ENCODE measurements around the gene IQCE. TPM values are rescaled to one million over a fixed set of nuclear protein-coding genes. Genes with fewer than 3 reads are reported as not detected.

The IQCE gene
- total and polyA plus RNA-seq, 2 donors (not counting 1 experiment from before 2014, with no cell fraction given), result 3.5 to 9.5 TPM

GRCh38 chr7:2566890-2567678, 8.3 kb downstream of the IQCE start:
- 78% methylated on average over 28 of the region's 28 CpGs for WGBS (ENCODE audit: insufficient coverage)
- Mint-ChIP-seq H3K4me1 (peaks cover 21% of the 10 kb centered on the region), H3K4me3 (peak overlapping the region; percentile 52), H3K9me3 (ENCODE audit: insufficient read depth) (no peaks in the 10 kb centered on the region), H3K27ac (no peak overlapping the region), H3K27me3 (no peaks in the 10 kb centered on the region)
- intact Hi-C loops (cut with micrococcal nuclease), result loop anchor here (1.0 to 2.0 kb wide), 2 partner anchors 114 to 143 kb away; no protein-coding TSS in a partner anchor
- POLR2A ChIA-PET, result interaction anchor here (0.6 to 1.4 kb wide), 2 partner anchors 56 to 526 kb away, joined by 3 to 5 read pairs; no protein-coding TSS in a partner anchor
- Histone ChIP-seq H3K4me3 (ENCODE audit: control extremely low read depth in 1 of 5, extremely low read depth in 1 of 5, insufficient read depth in 1 of 5, low read depth in 2 of 5, low read length in 4 of 5) (no peak overlapping the region), H3K36me3 (replicated peaks in 1 of 2; ENCODE audit: control extremely low read depth in 1 of 2, control insufficient read depth in 1 of 2, extremely low read depth in 1 of 2, insufficient read depth in 2 of 2, low read length in 1 of 2) (no peaks in the 10 kb centered on the region), H4K20me1 (ENCODE audit: control insufficient read depth, insufficient read depth, low read length, poor library complexity, severe bottlenecking) (no peaks in the 10 kb centered on the region), H3K4me2 (replicated peaks; ENCODE audit: low read depth, low read length, poor library complexity, severe bottlenecking) (peak overlapping the region; percentile 74), H3K27me3 (replicated peaks in 1 of 4; ENCODE audit: control extremely low read depth in 1 of 4, control insufficient read depth in 3 of 4, insufficient read depth in 4 of 4, low read length in 3 of 4) (no peaks in the 10 kb centered on the region), H3K79me2 (ENCODE audit: control insufficient read depth, insufficient read depth, low read length) (no peaks in the 10 kb centered on the region), H3K9ac (ENCODE audit: low read length) (peak overlapping the region; percentile 34), H3K4me1 (ENCODE audit: control insufficient read depth in 2 of 2, insufficient read depth in 2 of 2, low read length in 2 of 2) (peaks cover 11 to 16% of the 10 kb centered on the region in 2 donors), H3K27ac (ENCODE audit: low read length in 2 of 2) (no peak overlapping the region), H2AFZ (ENCODE audit: insufficient read depth, low read depth, low read length, poor library complexity, severe bottlenecking) (peak overlapping the region; percentile 54), H3K9me3 (ENCODE audit: control extremely low read depth in 1 of 3, control insufficient read depth in 2 of 3, insufficient read depth in 1 of 3, low read length in 2 of 3) (no peaks in the 10 kb centered on the region)
- ATAC-seq (ENCODE audit: low read depth) (peak; percentile 76), DNase-seq (peak; percentile 39)
- no peak for TF ChIP-seq EZH2 (IDR thresholded peaks at IDR 0.05; ENCODE audit: borderline replicate concordance, insufficient read depth, low read depth, low read length, poor library complexity, severe bottlenecking)
- CTCF ChIA-PET, result interaction anchor here (0.6 to 3.7 kb wide), 15 partner anchors 37 to 1046 kb away, joined by 3 to 29 read pairs (median 3); no protein-coding TSS in a partner anchor

DNA sequence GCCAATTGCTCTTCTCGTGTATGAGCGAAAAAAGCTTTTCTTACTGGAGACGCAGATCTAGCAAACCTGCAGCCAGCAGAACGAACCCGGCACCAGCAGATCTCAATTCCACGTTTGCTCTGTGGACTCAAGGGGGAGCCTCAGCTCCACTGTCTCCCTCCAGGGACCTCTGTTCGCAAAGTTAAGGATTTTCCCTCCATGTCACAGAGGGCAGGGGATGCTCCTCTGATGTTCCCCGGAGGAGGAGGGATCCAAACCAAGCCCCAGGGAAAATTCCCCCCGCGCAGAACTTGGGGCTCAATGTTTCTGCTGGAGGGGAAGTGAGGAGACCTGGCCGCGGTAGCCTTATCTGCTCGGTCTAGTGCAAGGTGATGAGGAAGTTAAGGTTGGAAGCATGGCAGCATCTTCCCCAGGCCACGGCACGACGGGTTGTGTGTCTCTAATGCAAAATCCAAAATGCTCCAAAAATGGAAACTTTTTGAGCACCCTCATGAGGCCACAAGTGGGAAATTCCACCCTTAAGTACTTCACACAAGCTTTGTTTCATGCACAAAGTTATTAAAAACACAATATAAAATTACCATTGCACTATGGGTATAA, 9.0 kb downstream of the IQCE start:
- Histone ChIP-seq H4K20me1 (ENCODE audit: control insufficient read depth, insufficient read depth, low read length, poor library complexity, severe bottlenecking) (no peaks in the 10 kb centered on the region), H3K4me3 (ENCODE audit: control extremely low read depth in 1 of 5, extremely low read depth in 1 of 5, insufficient read depth in 1 of 5, low read depth in 2 of 5, low read length in 4 of 5) (peak overlapping the region in 3 of 5 experiments; percentile 1 to 48 (median 22)), H3K4me1 (ENCODE audit: control insufficient read depth in 2 of 2, insufficient read depth in 2 of 2, low read length in 2 of 2) (peaks cover 11 to 16% of the 10 kb centered on the region in 2 donors), H2AFZ (ENCODE audit: insufficient read depth, low read depth, low read length, poor library complexity, severe bottlenecking) (peak overlapping the region; percentile 54), H3K27me3 (replicated peaks in 1 of 4; ENCODE audit: control extremely low read depth in 1 of 4, control insufficient read depth in 3 of 4, insufficient read depth in 4 of 4, low read length in 3 of 4) (no peaks in the 10 kb centered on the region), H3K9ac (ENCODE audit: low read length) (peak overlapping the region; percentile 34), H3K79me2 (ENCODE audit: control insufficient read depth, insufficient read depth, low read length) (no peaks in the 10 kb centered on the region), H3K9me3 (ENCODE audit: control extremely low read depth in 1 of 3, control insufficient read depth in 2 of 3, insufficient read depth in 1 of 3, low read length in 2 of 3) (no peaks in the 10 kb centered on the region), H3K4me2 (replicated peaks; ENCODE audit: low read depth, low read length, poor library complexity, severe bottlenecking) (peak overlapping the region; percentile 74), H3K36me3 (replicated peaks in 1 of 2; ENCODE audit: control extremely low read depth in 1 of 2, control insufficient read depth in 1 of 2, extremely low read depth in 1 of 2, insufficient read depth in 2 of 2, low read length in 1 of 2) (no peaks in the 10 kb centered on the region), H3K27ac (ENCODE audit: low read length in 2 of 2) (no peak overlapping the region)
- ChIA-PET CTCF (interaction anchor here (0.7 to 3.7 kb wide), 16 partner anchors 8 to 142 kb away, joined by 3 to 29 read pairs (median 4); partner anchors contain the start of gene IQCE), POLR2A (interaction anchor here (0.6 to 1.4 kb wide), 2 partner anchors 57 to 526 kb away, joined by 3 to 5 read pairs; no protein-coding TSS in a partner anchor)
- Mint-ChIP-seq H3K4me3 (peak overlapping the region; percentile 55), H3K9me3 (ENCODE audit: insufficient read depth) (no peaks in the 10 kb centered on the region), H3K4me1 (peaks cover 18% of the 10 kb centered on the region), H3K27ac (peak overlapping the region; percentile 56), H3K27me3 (no peaks in the 10 kb centered on the region)
- TF ChIP-seq, protein P1, sequence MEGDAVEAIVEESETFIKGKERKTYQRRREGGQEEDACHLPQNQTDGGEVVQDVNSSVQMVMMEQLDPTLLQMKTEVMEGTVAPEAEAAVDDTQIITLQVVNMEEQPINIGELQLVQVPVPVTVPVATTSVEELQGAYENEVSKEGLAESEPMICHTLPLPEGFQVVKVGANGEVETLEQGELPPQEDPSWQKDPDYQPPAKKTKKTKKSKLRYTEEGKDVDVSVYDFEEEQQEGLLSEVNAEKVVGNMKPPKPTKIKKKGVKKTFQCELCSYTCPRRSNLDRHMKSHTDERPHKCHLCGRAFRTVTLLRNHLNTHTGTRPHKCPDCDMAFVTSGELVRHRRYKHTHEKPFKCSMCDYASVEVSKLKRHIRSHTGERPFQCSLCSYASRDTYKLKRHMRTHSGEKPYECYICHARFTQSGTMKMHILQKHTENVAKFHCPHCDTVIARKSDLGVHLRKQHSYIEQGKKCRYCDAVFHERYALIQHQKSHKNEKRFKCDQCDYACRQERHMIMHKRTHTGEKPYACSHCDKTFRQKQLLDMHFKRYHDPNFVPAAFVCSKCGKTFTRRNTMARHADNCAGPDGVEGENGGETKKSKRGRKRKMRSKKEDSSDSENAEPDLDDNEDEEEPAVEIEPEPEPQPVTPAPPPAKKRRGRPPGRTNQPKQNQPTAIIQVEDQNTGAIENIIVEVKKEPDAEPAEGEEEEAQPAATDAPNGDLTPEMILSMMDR (IDR thresholded peaks at IDR 0.05), result no peak
- no peak for TF ChIP-seq EZH2 (IDR thresholded peaks at IDR 0.05; ENCODE audit: borderline replicate concordance, insufficient read depth, low read depth, low read length, poor library complexity, severe bottlenecking)
- intact Hi-C loops (cut with micrococcal nuclease), result loop anchor here (1.0 to 2.0 kb wide), 3 partner anchors 90 to 143 kb away; no protein-coding TSS in a partner anchor
- ATAC-seq (ENCODE audit: low read depth) (peak; percentile 62), DNase-seq (peak; percentile 54)
- 15% methylated on average over 15 of the region's 16 CpGs for WGBS (ENCODE audit: insufficient coverage)
